H1 (cell line): ENCODE measurements around the gene TAF12. TPM values are rescaled to one million over a fixed set of nuclear protein-coding genes. Genes with fewer than 3 reads are reported as not detected.

Source experiments
- CTCF ChIA-PET: fragments of 300-600 bp; sonication (Branson Sonifier 250); formaldehyde crosslinking; loops from one replicate; lab custom pipeline; 2021; ENCODE audit not compliant: partially characterized antibody; lab: Charles Lee
- POLR2A ChIA-PET: fragments of 300-600 bp; sonication (Branson Sonifier 250); formaldehyde crosslinking; loops from one replicate; lab custom pipeline; 2021; ENCODE audit warnings: inconsistent platforms; ENCODE audit not compliant: partially characterized antibody; lab: Charles Lee
- DNase-seq, 2 experiments: peaks; one replicate each; pipeline versions ENCODE4 v3.0.0 to v3.0.0-alpha.2; 2010 to 2022; ENCODE audit warnings: low spot score in 2 of 2, low read depth in 1 of 2, mixed read lengths in 1 of 2
- FAIRE-seq: peaks from 2 replicates; lab custom pipeline; 2011; peaks lifted over from hg19 to GRCh38; lab: Jason Lieb, UNC
- H2AFZ ChIP-seq: 2 replicates; pipeline ENCODE4 v1.8.1; 2012; ENCODE audit warnings: low read length, inconsistent platforms
- H2AK5ac ChIP-seq: 2 replicates; pipeline ENCODE4 v1.6.1; 2013; ENCODE audit warnings: low read depth, low read length
- H2BK120ac ChIP-seq: replicated peaks from 2 replicates; pipeline ENCODE3; 2013; ENCODE audit warnings: low read depth, low read length, inconsistent platforms
- H2BK12ac ChIP-seq: 2 replicates; pipeline ENCODE4 v1.6.1; 2013; ENCODE audit warnings: low read depth, low read length
- H2BK15ac ChIP-seq: 2 replicates; pipeline ENCODE4 v1.6.1; 2013; ENCODE audit warnings: low read length
- H2BK20ac ChIP-seq: 2 replicates; pipeline ENCODE4 v1.6.1; 2013; ENCODE audit warnings: low read length
- H2BK5ac ChIP-seq: 2 replicates; pipeline ENCODE4 v1.6.1; 2013; ENCODE audit warnings: low read depth, low read length
- H3K14ac ChIP-seq: 2 replicates; pipeline ENCODE4 v1.6.1; 2013; ENCODE audit warnings: inconsistent platforms; ENCODE audit not compliant: insufficient read length
- H3K18ac ChIP-seq: 2 replicates; pipeline ENCODE4 v1.6.1; 2013; ENCODE audit warnings: low read length; ENCODE audit errors: extremely low read depth
- H3K23ac ChIP-seq: 2 replicates; pipeline ENCODE4 v1.6.1; 2013; ENCODE audit warnings: inconsistent platforms; ENCODE audit not compliant: insufficient read length
- H3K23me2 ChIP-seq: 2 replicates; pipeline ENCODE4 v1.6.1; 2013; ENCODE audit warnings: low read depth, low read length
- H3K27ac ChIP-seq: 2 replicates; pipeline ENCODE4 v1.6.1; 2011; ENCODE audit warnings: low read depth, low read length, inconsistent platforms
- H3K27me3 ChIP-seq, 4 experiments: replicated peaks in 1 of 4; 1 replicate in 1 of 4; 2 replicates in 3 of 4; pipeline versions ENCODE4 v1.6.1 to v1.8.1; 2011 to 2013; ENCODE audit warnings: low read length in 3 of 4, mild to moderate bottlenecking in 3 of 4, inconsistent platforms in 2 of 4, mixed read lengths in 2 of 4, moderate library complexity in 1 of 4; ENCODE audit not compliant: control insufficient read depth in 3 of 4, insufficient read depth in 3 of 4; ENCODE audit errors: extremely low read depth in 1 of 4
- H3K36me3 ChIP-seq, 4 experiments: 2 replicates each; pipeline versions ENCODE4 v1.6.1 to v1.8.1; 2011 to 2013; ENCODE audit warnings: mild to moderate bottlenecking in 4 of 4, low read length in 3 of 4, moderate library complexity in 2 of 4, control low read depth in 1 of 4, inconsistent platforms in 1 of 4; ENCODE audit not compliant: insufficient read depth in 4 of 4, control insufficient read depth in 2 of 4
- H3K4ac ChIP-seq: replicated peaks from 2 replicates; pipeline ENCODE3; 2013; ENCODE audit warnings: low read length, low read depth, mixed read lengths, inconsistent platforms; ENCODE audit not compliant: insufficient read length
- H3K4me1 ChIP-seq, 4 experiments: replicated peaks in 1 of 4; 1 replicate in 1 of 4; 2 replicates in 3 of 4; pipeline versions ENCODE4 v1.6.1 to v1.8.1; 2011 to 2013; ENCODE audit warnings: low read length in 3 of 4, inconsistent platforms in 2 of 4, mixed read lengths in 1 of 4; ENCODE audit not compliant: insufficient read depth in 4 of 4, control insufficient read depth in 3 of 4
- H3K4me2 ChIP-seq, 2 experiments: 2 replicates each; pipeline versions ENCODE4 v1.6.1 to v1.8.1; 2011 to 2013; ENCODE audit warnings: low read depth in 2 of 2, low read length in 2 of 2, control low read depth in 1 of 2, inconsistent platforms in 1 of 2, mild to moderate bottlenecking in 1 of 2; ENCODE audit not compliant: insufficient read depth in 1 of 2
- H3K4me3 ChIP-seq, 4 experiments: fragments of 200-600, 300-600 bp in 1 of 4; sonication (generic), shearing (Covaris generic), sonication (Bioruptor Twin) in 1 of 4; 2 replicates each; pipeline versions ENCODE4 v1.5.1 to v1.8.1; 2011 to 2016; ENCODE audit warnings: low read length in 4 of 4, low read depth in 3 of 4, control low read depth in 2 of 4, inconsistent platforms in 2 of 4, mild to moderate bottlenecking in 2 of 4, mixed read lengths in 1 of 4, moderate library complexity in 1 of 4; ENCODE audit not compliant: insufficient read depth in 2 of 4; ENCODE audit errors: extremely low read depth in 1 of 4
- H3K56ac ChIP-seq: replicated peaks from 2 replicates; pipeline ENCODE3; 2013; ENCODE audit warnings: low read depth, mild to moderate bottlenecking, mixed read lengths, low read length, inconsistent platforms; ENCODE audit not compliant: insufficient read length
- H3K79me1 ChIP-seq: 2 replicates; pipeline ENCODE4 v1.6.1; 2013; ENCODE audit warnings: low read depth, low read length, control low read depth
- H3K79me2 ChIP-seq, 2 experiments: 2 replicates each; pipeline versions ENCODE4 v1.6.1 to v1.8.1; 2012 to 2013; ENCODE audit warnings: low read length in 2 of 2, mild to moderate bottlenecking in 2 of 2, inconsistent platforms in 1 of 2; ENCODE audit not compliant: insufficient read depth in 2 of 2, control insufficient read depth in 1 of 2
- H3K9ac ChIP-seq, 4 experiments: replicated peaks in 1 of 4; 1 replicate in 1 of 4; 2 replicates in 3 of 4; pipeline versions ENCODE4 v1.6.1 to v1.8.1; 2011 to 2013; ENCODE audit warnings: low read depth in 3 of 4, low read length in 3 of 4, control low read depth in 2 of 4, mild to moderate bottlenecking in 2 of 4, moderate library complexity in 2 of 4, inconsistent platforms in 1 of 4; ENCODE audit errors: extremely low read depth in 1 of 4
- H3K9me3 ChIP-seq, 2 experiments: 2 replicates each; pipeline versions ENCODE4 v1.6.1 to v1.8.1; 2012 to 2013; ENCODE audit warnings: mild to moderate bottlenecking in 2 of 2, moderate library complexity in 2 of 2, control low read depth in 1 of 2, inconsistent platforms in 1 of 2, low read depth in 1 of 2, low read length in 1 of 2, mixed read lengths in 1 of 2; ENCODE audit not compliant: insufficient read depth in 2 of 2
- H4K20me1 ChIP-seq, 2 experiments: replicated peaks in 1 of 2; 2 replicates each; pipeline versions ENCODE3 to v1.8.1; 2011 to 2013; ENCODE audit warnings: inconsistent platforms in 2 of 2, low read length in 2 of 2, mild to moderate bottlenecking in 1 of 2; ENCODE audit not compliant: insufficient read depth in 2 of 2, control insufficient read depth in 1 of 2
- H4K5ac ChIP-seq: 2 replicates; pipeline ENCODE4 v1.6.1; 2013; ENCODE audit warnings: low read length, low read depth, mixed read lengths, inconsistent platforms; ENCODE audit not compliant: insufficient read length
- H4K8ac ChIP-seq: 2 replicates; pipeline ENCODE4 v1.8.0; 2013; ENCODE audit warnings: mild to moderate bottlenecking, moderate library complexity, low read length, inconsistent platforms; ENCODE audit not compliant: insufficient read depth; ENCODE audit errors: extremely low read depth
- H4K91ac ChIP-seq: replicated peaks from 2 replicates; pipeline ENCODE3; 2013; ENCODE audit warnings: low read length, mixed read lengths, inconsistent platforms; ENCODE audit not compliant: insufficient read length
- ATF3 ChIP-seq: IDR thresholded peaks from 2 replicates; pipeline ENCODE4 v1.6.1; 2011; ENCODE audit warnings: low read depth, mild to moderate bottlenecking, low read length; ENCODE audit not compliant: insufficient read depth
- E2F6 ChIP-seq: IDR thresholded peaks from 2 replicates; pipeline ENCODE4 v1.6.1; 2012; ENCODE audit warnings: inconsistent platforms
- EP300 ChIP-seq, 2 experiments: IDR thresholded peaks; 1 replicate in 1 of 2; 2 replicates in 1 of 2; pipeline ENCODE4 v1.6.1; 2011 to 2012; ENCODE audit warnings: low read depth in 2 of 2, low read length in 2 of 2, mild to moderate bottlenecking in 2 of 2, borderline replicate concordance in 1 of 2, inconsistent platforms in 1 of 2, moderate library complexity in 1 of 2
- FOSL1 ChIP-seq: IDR thresholded peaks from 2 replicates; pipeline ENCODE4 v1.6.1; 2011; ENCODE audit warnings: mild to moderate bottlenecking, low read depth, low read length, moderate library complexity; ENCODE audit not compliant: insufficient read depth
- HDAC6 ChIP-seq: IDR thresholded peaks from one replicate; pipeline ENCODE4 v1.7.1; 2012; ENCODE audit warnings: low read depth, mild to moderate bottlenecking, inconsistent platforms, low read length, moderate library complexity
- KDM4A ChIP-seq: IDR thresholded peaks from one replicate; pipeline ENCODE4 v1.7.1; 2012; ENCODE audit warnings: low read depth, mild to moderate bottlenecking, moderate library complexity, low read length, inconsistent platforms; ENCODE audit not compliant: severe bottlenecking
- POLR2A ChIP-seq, 2 experiments: IDR thresholded peaks; 1 replicate in 1 of 2; 2 replicates in 1 of 2; pipeline ENCODE4 v1.6.1; 2011; ENCODE audit warnings: low read depth in 2 of 2, low read length in 2 of 2, mild to moderate bottlenecking in 2 of 2; ENCODE audit errors: control extremely low read depth in 1 of 2
- RFX5 ChIP-seq: IDR thresholded peaks from 2 replicates; pipeline ENCODE4 v1.6.1; 2011; ENCODE audit warnings: low read depth, low read length, improper control_type of control experiment, borderline replicate concordance
- SAP30 ChIP-seq: fragments of 300-600 bp; sonication (generic); IDR thresholded peaks from 2 replicates; pipeline ENCODE4 v1.7.1; 2012; ENCODE audit warnings: low read length, moderate library complexity, mild to moderate bottlenecking, inconsistent platforms; ENCODE audit not compliant: insufficient read depth, insufficient replicate concordance
- SP4 ChIP-seq: IDR thresholded peaks from 2 replicates; pipeline ENCODE4 v1.6.1; 2012; ENCODE audit warnings: low read length, inconsistent platforms
- SUZ12 ChIP-seq: fragments of 200-600 bp; sonication (generic); IDR thresholded peaks from 2 replicates; pipeline ENCODE4 v1.6.1; 2012; ENCODE audit warnings: mild to moderate bottlenecking, inconsistent platforms, low read length, moderate library complexity, mixed read lengths
- TBP ChIP-seq: IDR thresholded peaks from 2 replicates; pipeline ENCODE4 v1.6.1; 2011; ENCODE audit warnings: low read depth, low read length, improper control_type of control experiment
- polyA plus RNA-seq, 7 experiments: library from polyadenylated mRNA; depleted of rRNA in 3 of 7; stranded (reverse) in 5 of 7; unstranded in 2 of 7; fragments of >200 nt in 5 of 7; fragments of 200-250 nt in 2 of 7; gene quantifications; 1 replicate in 5 of 7; 2 replicates in 1 of 7; 4 replicates in 1 of 7; pipeline versions ENCODE4 v1.2.1 to v1.2.3, GENCODE V29; 2011 to 2013; ENCODE audit warnings: missing spikeins in 2 of 7, mixed read lengths in 2 of 7
- total RNA-seq: library from RNA; stranded (reverse); fragmentation: NEBNext Ultra II Directional; extraction: Animal tissue kit (Norgen Biotek cat#: 25700); gene quantifications from 2 replicates; pipeline ENCODE4 v1.2.1, GENCODE V29; 2021

The TAF12 gene
- total and polyA plus RNA-seq, 2 of the 8 experiments (the other 6 are each of a cell fraction or from before 2014, with no cell fraction given) = 25.1 to 27.2 TPM

- H4K8ac ChIP-seq = no peak overlapping the region
- no peak overlapping the region for H2BK15ac ChIP-seq
- H3K27ac ChIP-seq = no peak overlapping the region
- ChIA-PET CTCF (interaction anchor here (0.6 to 2.4 kb wide), 6 partner anchors 10 to 127 kb away, joined by 3 to 9 read pairs (median 4); no protein-coding TSS in a partner anchor), POLR2A (interaction anchor here (0.6 to 29.3 kb wide), 6 partner anchors 3 to 66 kb away, joined by 3 to 552 read pairs (median 6); partner anchors contain the start of gene TRNAU1AP)
- peaks cover 0 to 1% of the 10 kb centered on the region in 2 experiments for H4K20me1 ChIP-seq
- no peak overlapping the region for H4K5ac ChIP-seq
- no peak overlapping the region for H2AFZ ChIP-seq
- H3K56ac ChIP-seq = no peak overlapping the region
- no peaks in the 10 kb centered on the region for H3K9me3 ChIP-seq
- H2BK5ac ChIP-seq = no peak overlapping the region
- H2BK120ac ChIP-seq = no peak overlapping the region
- H3K4me2 ChIP-seq = no peak overlapping the region
- no peak overlapping the region for H4K91ac ChIP-seq
- no peaks in the 10 kb centered on the region for H3K79me1 ChIP-seq
- H3K79me2 ChIP-seq = no peaks in the 10 kb centered on the region
- TF ChIP-seq TBP (no peak), RFX5 (no peak), EP300 (IDR thresholded peaks at IDR 0.05; ENCODE audit: borderline replicate concordance in 1 of 2, low read depth in 2 of 2, low read length in 2 of 2) (no peak), SAP30 (no peak), ATF3 (no peak), KDM4A (no peak), SP4 (no peak), E2F6 (no peak), POLR2A (IDR thresholded peaks at IDR 0.05; ENCODE audit: control extremely low read depth in 1 of 2, low read depth in 2 of 2, low read length in 2 of 2) (no peak), FOSL1 (no peak), HDAC6 (no peak), SUZ12 (no peak)
- no peak overlapping the region for H3K18ac ChIP-seq
- DNase-seq (no peak), FAIRE-seq (no peak)
- no peak overlapping the region for H2BK20ac ChIP-seq
- H3K4me1 ChIP-seq = no peaks in the 10 kb centered on the region
- H3K27me3 ChIP-seq = no peaks in the 10 kb centered on the region
- H3K9ac ChIP-seq = no peak overlapping the region
- H3K4me3 ChIP-seq = no peak overlapping the region
- no peak overlapping the region for H3K14ac ChIP-seq
- no peak overlapping the region for H2AK5ac ChIP-seq
- H2BK12ac ChIP-seq = no peak overlapping the region
- H3K36me3 ChIP-seq = peaks cover 24 to 63% (median 52%) of the 10 kb centered on the region in 4 experiments
- no peaks in the 10 kb centered on the region for H3K23me2 ChIP-seq
- no peak overlapping the region for H3K23ac ChIP-seq
- H3K4ac ChIP-seq = no peak overlapping the region
Observed at GRCh38 chr1:28564310-28564709, 78.6 kb downstream of the TAF12 start.
